Effector CD8-positive, alpha-beta T cell (primary cell): ENCODE measurements around the gene TRIM10.
"Not testable (repeated sequence)": the region's sequence is repeated elsewhere in the genome, so short reads cannot be mapped to it uniquely, and the experiment has no call there.

Experiments
- DNase-seq: peaks from one replicate; lab custom pipeline; 2025; lab: John Stamatoyannopoulos, UW

TRIM10 gene

GRCh38 chr6:30152910-30153610, 8.0 kb downstream of the TRIM10 start:
- no peak for DNase-seq

GRCh38 chr6:30152016-30152673, 8.9 kb downstream of the TRIM10 start:
- DNase-seq: no peak

- no peak for DNase-seq
Observed at GRCh38 chr6:30151580-30151979, 9.4 kb downstream of the TRIM10 start.

- no peak for DNase-seq
Observed at GRCh38 chr6:30150671-30151395, 10.2 kb downstream of the TRIM10 start.

GRCh38 chr6:30149858-30150550, 11.0 kb downstream of the TRIM10 start:
- no peak for DNase-seq

GRCh38 chr6:30149234-30149633, 11.8 kb downstream of the TRIM10 start:
- DNase-seq: no peak

- no peak for DNase-seq
Observed at GRCh38 chr6:30147096-30147495, 13.9 kb downstream of the TRIM10 start.

GRCh38 chr6:30145818-30146217, 15.2 kb downstream of the TRIM10 start:
- no peak for DNase-seq

- no peak for DNase-seq
Observed at GRCh38 chr6:30144811-30145210, 16.2 kb downstream of the TRIM10 start.

GRCh38 chr6:30143780-30144179, 17.2 kb downstream of the TRIM10 start:
- no peak for DNase-seq

- DNase-seq: no peak
Observed at GRCh38 chr6:30142665-30143064, 18.3 kb downstream of the TRIM10 start.

- not testable (repeated sequence) for DNase-seq
Observed at GRCh38 chr6:30140240-30140639, 20.8 kb downstream of the TRIM10 start.

GRCh38 chr6:30136570-30137286, 24.3 kb downstream of the TRIM10 start:
- DNase-seq: no peak

- DNase-seq: no peak
Observed at GRCh38 chr6:30135757-30136156, 25.3 kb downstream of the TRIM10 start, which contains the start of gene TRIM40. Gene TRIM40, plus strand, starts transcription at chr6:30136140. Its CDS starts 897 bp downstream, at chr6:30137037.

- DNase-seq: no peak
Observed at GRCh38 chr6:30135147-30135546, 25.9 kb downstream of the TRIM10 start.

GRCh38 chr6:30131947-30132497, 29.0 kb downstream of the TRIM10 start:
- DNase-seq: no peak

GRCh38 chr6:30130887-30131862, 29.8 kb downstream of the TRIM10 start:
- peak; percentile 46 for DNase-seq

- DNase-seq: no peak
Observed at GRCh38 chr6:30130179-30130679, 30.8 kb downstream of the TRIM10 start.

GRCh38 chr6:30129265-30130178, 31.5 kb downstream of the TRIM10 start:
- DNase-seq: no peak
